Measurements from ENCODE around the gene LRRC8B. TPM values are rescaled to one million over a fixed set of nuclear protein-coding genes. Genes with fewer than 3 reads are reported as not detected.

Gene LRRC8B
- total RNA-seq, 4 donors from 2014 or later, result 3.5 to 15.7 (median 8.5) TPM

DNA sequence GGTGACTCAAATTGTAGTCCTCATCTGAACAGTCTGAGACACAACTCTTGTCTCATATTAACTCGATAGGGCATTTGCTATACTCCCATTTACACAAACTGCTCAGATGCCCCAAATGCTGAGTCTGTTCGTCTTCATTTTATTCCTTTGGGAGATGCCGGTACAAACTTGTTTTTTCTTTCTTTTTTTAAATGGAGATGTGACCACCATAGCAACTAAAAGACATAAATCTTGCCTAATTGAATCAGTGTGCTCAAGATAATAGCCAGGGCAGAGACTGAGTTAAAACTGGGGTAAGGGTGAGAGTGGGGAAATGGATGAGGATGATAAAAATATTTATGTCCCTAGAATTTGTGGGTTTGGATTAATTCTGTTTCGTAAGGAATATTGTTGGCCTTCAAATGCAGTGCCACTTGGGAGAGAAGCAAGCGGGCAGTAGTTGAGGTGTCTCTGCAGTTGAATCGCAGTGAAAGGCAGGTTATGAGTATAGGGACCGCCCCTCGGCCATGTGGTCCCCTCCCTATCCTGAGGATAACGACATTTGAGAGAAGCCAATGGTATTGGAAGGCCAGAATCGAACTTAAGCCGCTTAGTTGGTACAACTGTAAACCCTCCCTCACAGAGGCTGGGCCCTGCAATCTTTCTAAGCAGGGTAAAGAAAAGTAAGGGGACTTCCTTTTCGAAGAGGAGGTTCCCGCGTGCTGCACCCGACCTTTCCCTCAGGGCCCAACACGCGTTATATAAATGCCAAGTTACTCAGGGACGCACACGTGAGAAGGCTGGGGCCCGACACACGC, 859 bp upstream of the LRRC8B start:
- intact Hi-C loops (cut with DNase I; ENCODE audit: low total_unique reads), result loop anchor here (2.0 to 10.0 kb wide), 3 partner anchors 23 to 471 kb away; partner anchors contain the start of gene ZNF326
- in situ Hi-C loops (cut with MboI; ENCODE audit: low sequenced_read_pairs in 4 of 4), result loop anchor here in 2 of 4 donors (10.0 to 25.0 kb wide), 3 partner anchors 61 to 464 kb away; partner anchors contain the start of gene ZNF326 (in 1 of the 2)
- TF ChIP-seq, protein P1, sequence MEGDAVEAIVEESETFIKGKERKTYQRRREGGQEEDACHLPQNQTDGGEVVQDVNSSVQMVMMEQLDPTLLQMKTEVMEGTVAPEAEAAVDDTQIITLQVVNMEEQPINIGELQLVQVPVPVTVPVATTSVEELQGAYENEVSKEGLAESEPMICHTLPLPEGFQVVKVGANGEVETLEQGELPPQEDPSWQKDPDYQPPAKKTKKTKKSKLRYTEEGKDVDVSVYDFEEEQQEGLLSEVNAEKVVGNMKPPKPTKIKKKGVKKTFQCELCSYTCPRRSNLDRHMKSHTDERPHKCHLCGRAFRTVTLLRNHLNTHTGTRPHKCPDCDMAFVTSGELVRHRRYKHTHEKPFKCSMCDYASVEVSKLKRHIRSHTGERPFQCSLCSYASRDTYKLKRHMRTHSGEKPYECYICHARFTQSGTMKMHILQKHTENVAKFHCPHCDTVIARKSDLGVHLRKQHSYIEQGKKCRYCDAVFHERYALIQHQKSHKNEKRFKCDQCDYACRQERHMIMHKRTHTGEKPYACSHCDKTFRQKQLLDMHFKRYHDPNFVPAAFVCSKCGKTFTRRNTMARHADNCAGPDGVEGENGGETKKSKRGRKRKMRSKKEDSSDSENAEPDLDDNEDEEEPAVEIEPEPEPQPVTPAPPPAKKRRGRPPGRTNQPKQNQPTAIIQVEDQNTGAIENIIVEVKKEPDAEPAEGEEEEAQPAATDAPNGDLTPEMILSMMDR (IDR thresholded peaks at IDR 0.05 in 4 of 5, conservative IDR thresholded peaks at IDR 0.05 in 1 of 5), result no peak
- TF ChIP-seq POLR2A (IDR thresholded peaks at IDR 0.05), result no peak
- ATAC-seq (peak in 1 of 2 donors; percentile 65), DNase-seq (peak; percentile 24 to 53)
- Histone ChIP-seq H3K4me3 (peak overlapping the region; percentile 82 to 99 (median 88)), H3K27me3 (no peaks in the 10 kb centered on the region), H3K4me1 (peaks cover 28 to 34% of the 10 kb centered on the region in 2 donors), H3K27ac (peak overlapping the region; percentile 89 to 98 (median 94)), H3K9me3 (no peaks in the 10 kb centered on the region), H3K36me3 (no peaks in the 10 kb centered on the region)

DNA sequence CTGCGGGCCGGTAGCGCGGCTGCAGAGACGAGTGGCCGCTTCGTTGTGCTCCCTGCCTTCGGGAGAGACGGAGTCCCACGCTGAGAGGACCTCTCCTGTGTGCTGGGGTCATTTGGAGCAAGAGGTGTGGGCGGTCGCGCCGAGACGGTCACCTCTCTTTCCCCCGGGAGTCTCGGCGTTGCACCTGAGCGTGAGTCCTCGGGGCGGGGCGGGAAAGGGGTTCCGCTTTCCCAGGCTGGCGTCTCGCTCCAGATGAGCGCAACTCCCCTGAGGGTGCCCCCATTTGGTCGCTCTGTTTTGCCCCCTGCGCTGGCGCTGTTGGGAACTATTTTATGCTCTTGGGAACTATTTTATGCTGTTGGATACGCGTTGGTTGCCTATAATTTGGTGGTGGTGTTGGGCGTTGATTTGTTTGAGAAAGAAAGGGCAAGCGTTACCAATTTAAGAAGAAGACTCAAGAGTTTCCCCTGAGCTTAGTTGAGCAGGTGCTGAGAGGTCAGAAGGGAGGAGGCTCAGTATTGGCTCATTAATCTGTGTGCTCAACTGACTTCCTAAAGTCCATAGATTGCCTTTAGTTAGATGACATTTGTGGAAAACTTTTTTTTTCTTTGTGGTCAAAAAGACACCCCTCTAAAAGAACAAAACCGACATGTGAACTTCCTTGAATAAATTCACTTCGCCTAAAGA, 683 bp downstream of the LRRC8B start:
- H3K27ac ChIP-seq, result peak overlapping the region; percentile 89 to 98 (median 94)
- in situ Hi-C loops (cut with MboI; ENCODE audit: low sequenced_read_pairs in 4 of 4), result loop anchor here in 1 of 4 donors (10.0 kb wide), 1 partner anchor 59 kb away; no protein-coding TSS in a partner anchor
- no peak for DNase-seq

DNA sequence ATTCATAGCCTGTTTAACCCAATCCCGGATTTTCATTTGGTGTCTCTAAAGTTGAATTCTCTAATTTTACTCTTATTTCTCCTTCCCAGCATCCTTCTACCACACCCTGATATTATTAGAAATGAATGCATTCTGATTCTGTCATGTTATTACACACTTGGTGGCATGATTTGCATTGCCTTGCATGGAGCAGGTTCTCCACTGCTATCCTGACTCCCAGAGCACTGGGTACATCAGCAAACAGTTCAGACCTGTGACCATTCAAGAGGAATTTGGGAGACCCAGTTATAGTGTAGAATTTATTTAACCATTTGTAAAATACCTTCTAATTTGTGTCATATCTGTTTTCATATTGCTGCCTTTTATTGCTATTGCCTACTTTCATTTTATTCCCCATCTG, 2.6 kb downstream of the LRRC8B start:
- intact Hi-C loops (cut with DNase I; ENCODE audit: low total_unique reads), result loop anchor here (10.0 kb wide), 1 partner anchor 468 kb away; the partner anchor contains the start of gene ZNF326
- no peak for ATAC-seq
- DNase-seq, result no peak
- H3K9me3 ChIP-seq, result no peaks in the 10 kb centered on the region
- H3K36me3 ChIP-seq, result no peaks in the 10 kb centered on the region
- peak overlapping the region; percentile 89 to 98 (median 94) for H3K27ac ChIP-seq
- no peaks in the 10 kb centered on the region for H3K27me3 ChIP-seq
- no peak overlapping the region for H3K4me3 ChIP-seq
- peaks cover 40 to 41% of the 10 kb centered on the region in 2 donors for H3K4me1 ChIP-seq
- TF ChIP-seq POLR2A (IDR thresholded peaks at IDR 0.05), result no peak
- TF ChIP-seq, protein P1 (IDR thresholded peaks at IDR 0.05 in 4 of 5, conservative IDR thresholded peaks at IDR 0.05 in 1 of 5), result no peak
- in situ Hi-C loops (cut with MboI; ENCODE audit: low sequenced_read_pairs in 4 of 4), result loop anchor here in 1 of 4 donors (10.0 kb wide), 1 partner anchor 58 kb away; no protein-coding TSS in a partner anchor

More for the DNA sequence above, 683 bp downstream of the LRRC8B start:
- Histone ChIP-seq H3K27me3 (no peaks in the 10 kb centered on the region), H3K4me1 (peaks cover 38 to 40% of the 10 kb centered on the region in 2 donors), H3K4me3 (peak overlapping the region; percentile 82 to 99 (median 88)), H3K36me3 (no peaks in the 10 kb centered on the region), H3K9me3 (no peaks in the 10 kb centered on the region)
- intact Hi-C loops (cut with DNase I; ENCODE audit: low total_unique reads), result loop anchor here (2.0 to 10.0 kb wide), 2 partner anchors 21 to 469 kb away; partner anchors contain the start of gene ZNF326
- peak; percentile 53 to 54 for ATAC-seq
- TF ChIP-seq POLR2A (IDR thresholded peaks at IDR 0.05), result no peak
- TF ChIP-seq, protein P1 (IDR thresholded peaks at IDR 0.05 in 4 of 5, conservative IDR thresholded peaks at IDR 0.05 in 1 of 5), result no peak

DNA sequence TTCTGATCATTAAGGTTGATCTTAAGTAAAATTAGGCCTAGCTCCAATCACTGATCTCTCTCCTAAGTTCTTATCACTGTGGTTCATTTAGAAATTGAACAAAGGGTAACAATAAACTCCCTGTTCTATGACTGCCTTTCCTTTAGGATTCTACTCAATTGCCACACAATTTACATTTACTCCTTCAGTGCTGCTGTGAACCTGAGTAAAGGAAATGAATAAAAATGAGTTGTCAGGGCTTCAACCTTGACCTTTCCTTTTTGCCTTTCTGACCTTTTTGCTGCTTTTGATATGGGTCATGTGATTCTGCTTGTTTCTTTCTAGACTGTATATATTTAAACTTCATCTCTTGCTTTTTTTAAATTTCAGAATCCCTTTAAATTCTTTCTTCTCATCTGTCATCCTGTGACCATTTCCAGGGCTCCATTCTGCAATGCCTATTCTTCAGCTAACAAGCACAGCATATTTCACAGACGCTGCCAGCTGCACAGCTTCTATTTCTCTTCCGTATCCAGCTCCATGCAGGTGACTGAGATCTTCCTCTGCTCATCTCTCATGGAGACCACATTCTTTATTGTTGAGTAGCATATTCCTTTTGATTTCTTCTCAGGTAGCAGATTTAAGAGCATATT, 3.2 kb downstream of the LRRC8B start:
- Histone ChIP-seq H3K36me3 (no peaks in the 10 kb centered on the region), H3K27ac (peak overlapping the region; percentile 17 to 98 (median 92)), H3K4me3 (no peak overlapping the region), H3K27me3 (no peaks in the 10 kb centered on the region), H3K9me3 (no peaks in the 10 kb centered on the region), H3K4me1 (peaks cover 40 to 41% of the 10 kb centered on the region in 2 donors)
- in situ Hi-C loops (cut with MboI; ENCODE audit: low sequenced_read_pairs in 4 of 4) (loop anchor here in 1 of 4 donors (10.0 kb wide), 1 partner anchor 57 kb away; no protein-coding TSS in a partner anchor), intact Hi-C loops (cut with DNase I; ENCODE audit: low total_unique reads) (loop anchor here (10.0 kb wide), 1 partner anchor 467 kb away; the partner anchor contains the start of gene ZNF326)
- ATAC-seq, result no peak
- peak in 1 of 2 donors; percentile 21 for DNase-seq
- TF ChIP-seq, protein P1 (IDR thresholded peaks at IDR 0.05 in 4 of 5, conservative IDR thresholded peaks at IDR 0.05 in 1 of 5), result no peak
- no peak for TF ChIP-seq POLR2A (IDR thresholded peaks at IDR 0.05)

Data from gastrocnemius medialis (tissue), 4 donors.